HAP-1 (cell line): Measurements from ENCODE around the gene CEP112.

Source experiments
- DNase-seq, 2 experiments: peaks; one replicate each; pipeline ENCODE4 v3.0.0-alpha.2; 2016 to 2020; ENCODE audit warnings: low spot score in 2 of 2
- H3K27me3 ChIP-seq: fragments of 250-450 bp; sonication (Bioruptor Pico); 2 replicates; pipeline ENCODE4 v1.5.1; 2020; ENCODE audit warnings: low read depth, mild to moderate bottlenecking, moderate library complexity
- H3K36me3 ChIP-seq: fragments of 250-450 bp; sonication (Bioruptor Pico); replicated peaks from 2 replicates; pipeline ENCODE4 v1.5.1; 2020; ENCODE audit warnings: mild to moderate bottlenecking
- H3K4me1 ChIP-seq: fragments of 250-450 bp; sonication (Bioruptor Pico); 2 replicates; pipeline ENCODE4 v1.5.1; 2020; ENCODE audit warnings: mild to moderate bottlenecking
- H3K4me3 ChIP-seq: fragments of 250-450 bp; sonication (Bioruptor Pico); 2 replicates; pipeline ENCODE4 v1.5.1; 2020; ENCODE audit warnings: mild to moderate bottlenecking, moderate library complexity
- H3K9me3 ChIP-seq: fragments of 250-450 bp; sonication (Bioruptor Pico); 2 replicates; pipeline ENCODE4 v1.5.1; 2020; ENCODE audit warnings: mild to moderate bottlenecking, moderate library complexity
- in situ Hi-C: fragments of 300-500 bp; cut with MboI; formaldehyde crosslinking; loops from 3 replicates; pipeline ENCODE4 v1.14.3; 2020; ENCODE audit warnings: low sequenced_read_pairs, inconsistent platforms, mixed read lengths

The CEP112 gene

GRCh38 chr17:65931246-65932149, 260.4 kb downstream of the CEP112 start:
- Histone ChIP-seq H3K9me3 (no peaks in the 10 kb centered on the region), H3K27me3 (no peaks in the 10 kb centered on the region), H3K36me3 (no peaks in the 10 kb centered on the region), H3K4me1 (no peaks in the 10 kb centered on the region), H3K4me3 (no peak overlapping the region)
- in situ Hi-C loops, result no loop called here
- peak in 1 of 2 experiments; percentile 15 for DNase-seq

DNA sequence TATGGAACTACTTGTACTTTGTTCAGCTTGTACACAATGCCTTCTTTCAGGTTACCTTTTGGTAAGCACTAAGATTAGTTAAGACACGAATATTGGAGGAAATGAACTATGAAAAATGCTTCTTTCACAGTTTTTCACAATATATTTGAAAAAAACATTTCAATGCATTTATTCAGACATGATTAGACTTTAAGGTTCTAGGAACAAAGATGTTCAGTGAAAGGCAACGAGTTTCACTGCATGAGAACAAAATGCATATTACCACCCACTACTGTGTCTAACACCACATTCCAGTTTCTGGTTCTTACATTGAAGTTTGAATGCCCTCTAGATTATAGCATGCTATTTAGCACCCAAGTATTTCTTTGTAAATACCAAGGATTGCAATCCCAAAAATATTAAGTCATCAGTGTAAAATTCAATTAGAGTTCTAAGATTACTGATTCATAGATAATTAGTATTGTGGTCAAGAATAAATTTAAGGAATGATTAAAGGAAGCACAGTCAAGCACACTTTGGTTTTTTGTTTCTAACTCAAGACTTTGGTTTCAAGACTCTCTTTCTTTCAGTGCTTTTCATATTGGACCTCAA, 261.7 kb downstream of the CEP112 start:
- in situ Hi-C loops, result no loop called here
- Histone ChIP-seq H3K4me1 (no peaks in the 10 kb centered on the region), H3K4me3 (no peak overlapping the region), H3K9me3 (no peaks in the 10 kb centered on the region), H3K36me3 (no peaks in the 10 kb centered on the region), H3K27me3 (no peaks in the 10 kb centered on the region)
- no peak for DNase-seq

- Histone ChIP-seq H3K4me3 (no peak overlapping the region), H3K27me3 (no peaks in the 10 kb centered on the region), H3K4me1 (no peaks in the 10 kb centered on the region), H3K9me3 (no peaks in the 10 kb centered on the region), H3K36me3 (no peaks in the 10 kb centered on the region)
- in situ Hi-C loops, result no loop called here
- no peak for DNase-seq
Measured at GRCh38 chr17:65926599-65926998, 265.3 kb downstream of the CEP112 start.

- Histone ChIP-seq H3K9me3 (no peaks in the 10 kb centered on the region), H3K4me3 (no peak overlapping the region)
- DNase-seq, result no peak
Measured at GRCh38 chr17:65925606-65926307, 266.2 kb downstream of the CEP112 start.

DNA sequence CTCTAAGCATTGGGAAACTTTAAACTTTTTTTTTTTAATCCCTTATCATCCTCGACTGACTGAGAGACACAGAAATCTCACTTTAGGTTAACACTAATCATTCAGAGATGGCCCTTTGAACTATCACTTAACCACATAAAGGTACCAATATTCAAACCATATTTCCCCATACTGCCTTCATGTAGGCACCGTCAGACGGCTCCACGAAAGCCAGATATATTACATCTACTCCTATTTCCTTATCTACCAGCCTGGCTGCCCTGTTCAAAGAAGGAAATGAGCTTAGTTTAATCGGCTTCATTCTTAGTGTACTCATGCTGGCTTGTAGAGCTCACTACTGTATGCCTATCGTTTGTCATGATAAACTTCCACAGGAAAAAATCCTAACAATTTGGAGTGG, 270.9 kb downstream of the CEP112 start:
- no peaks in the 10 kb centered on the region for H3K9me3 ChIP-seq
- DNase-seq, result no peak
- H3K4me3 ChIP-seq, result no peak overlapping the region
- H3K36me3 ChIP-seq, result no peaks in the 10 kb centered on the region
- no peaks in the 10 kb centered on the region for H3K27me3 ChIP-seq
- in situ Hi-C loops, result no loop called here
- no peaks in the 10 kb centered on the region for H3K4me1 ChIP-seq

More at GRCh38 chr17:65925606-65926307, 266.2 kb downstream of the CEP112 start:
- no peaks in the 10 kb centered on the region for H3K27me3 ChIP-seq
- no peaks in the 10 kb centered on the region for H3K36me3 ChIP-seq
- H3K4me1 ChIP-seq, result no peaks in the 10 kb centered on the region
- in situ Hi-C loops, result no loop called here

GRCh38 chr17:65918916-65919315, 273.0 kb downstream of the CEP112 start:
- H3K9me3 ChIP-seq, result no peaks in the 10 kb centered on the region
- peak in 1 of 2 experiments; percentile 18 for DNase-seq
- in situ Hi-C loops, result no loop called here
- H3K36me3 ChIP-seq, result no peaks in the 10 kb centered on the region
- no peaks in the 10 kb centered on the region for H3K27me3 ChIP-seq
- no peaks in the 10 kb centered on the region for H3K4me1 ChIP-seq
- no peak overlapping the region for H3K4me3 ChIP-seq

DNA sequence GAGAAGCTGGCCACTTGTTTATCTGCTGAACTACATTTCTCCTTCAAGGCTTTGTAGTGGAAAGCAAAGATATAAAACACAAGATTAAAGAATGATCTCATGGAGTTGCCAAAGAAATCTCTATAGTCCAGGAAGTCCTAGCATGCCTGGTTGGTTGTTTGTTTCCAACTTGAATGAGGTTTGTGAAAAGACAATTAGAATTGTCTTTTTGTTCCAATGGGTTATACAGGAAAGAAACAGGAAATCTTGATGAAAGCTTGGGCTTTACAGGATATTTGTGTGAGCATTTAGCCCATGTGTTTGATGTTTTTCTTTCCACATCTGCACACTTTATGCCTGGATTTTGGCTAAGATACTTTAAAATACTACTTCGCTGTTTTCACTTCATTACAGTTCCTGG, 273.4 kb downstream of the CEP112 start:
- Histone ChIP-seq H3K4me3 (no peak overlapping the region), H3K27me3 (no peaks in the 10 kb centered on the region), H3K9me3 (no peaks in the 10 kb centered on the region), H3K4me1 (no peaks in the 10 kb centered on the region), H3K36me3 (no peaks in the 10 kb centered on the region)
- in situ Hi-C loops, result no loop called here
- no peak for DNase-seq

- in situ Hi-C loops, result no loop called here
- Histone ChIP-seq H3K9me3 (no peaks in the 10 kb centered on the region), H3K27me3 (no peaks in the 10 kb centered on the region), H3K36me3 (no peaks in the 10 kb centered on the region), H3K4me3 (no peak overlapping the region), H3K4me1 (no peaks in the 10 kb centered on the region)
- DNase-seq, result no peak
Measured at GRCh38 chr17:65917560-65917959, 274.4 kb downstream of the CEP112 start.

DNA sequence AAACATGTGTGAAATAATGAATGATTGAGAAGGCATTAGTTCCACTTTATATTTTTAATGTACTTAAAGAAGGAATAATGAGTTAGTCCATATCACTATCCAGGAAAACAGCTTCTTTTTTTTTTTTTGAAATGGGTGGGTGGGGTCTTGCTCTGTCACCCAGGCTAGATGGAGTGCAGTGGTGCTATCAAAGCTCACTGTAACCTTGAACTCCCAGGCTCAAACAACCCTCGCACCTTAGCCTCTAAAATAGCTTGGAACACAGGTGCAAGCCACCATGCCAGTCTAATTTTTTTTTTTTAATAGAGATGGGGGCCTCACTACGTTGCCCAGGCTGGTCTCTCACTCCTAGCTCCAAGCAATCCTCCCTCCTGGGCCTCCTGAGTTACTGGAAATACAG, 275.5 kb downstream of the CEP112 start:
- no peaks in the 10 kb centered on the region for H3K36me3 ChIP-seq
- DNase-seq, result no peak
- no peaks in the 10 kb centered on the region for H3K4me1 ChIP-seq
- no peaks in the 10 kb centered on the region for H3K27me3 ChIP-seq
- H3K9me3 ChIP-seq, result no peaks in the 10 kb centered on the region; the same call in 1 of the 2 replicates
- in situ Hi-C loops, result no loop called here
- no peak overlapping the region for H3K4me3 ChIP-seq

- H3K4me3 ChIP-seq, result no peak overlapping the region
- in situ Hi-C loops, result no loop called here
- no peaks in the 10 kb centered on the region for H3K27me3 ChIP-seq
- no peaks in the 10 kb centered on the region for H3K4me1 ChIP-seq
- DNase-seq, result no peak
- no peaks in the 10 kb centered on the region; the same call in 1 of the 2 replicates for H3K9me3 ChIP-seq
- no peaks in the 10 kb centered on the region for H3K36me3 ChIP-seq
Measured at GRCh38 chr17:65914784-65915342, 277.1 kb downstream of the CEP112 start.

GRCh38 chr17:65913326-65913850, 278.5 kb downstream of the CEP112 start:
- Histone ChIP-seq H3K27me3 (no peaks in the 10 kb centered on the region), H3K9me3 (no peaks in the 10 kb centered on the region; the same call in 1 of the 2 replicates), H3K4me3 (no peak overlapping the region), H3K4me1 (no peaks in the 10 kb centered on the region), H3K36me3 (no peaks in the 10 kb centered on the region)
- no peak for DNase-seq
- in situ Hi-C loops, result no loop called here

DNA sequence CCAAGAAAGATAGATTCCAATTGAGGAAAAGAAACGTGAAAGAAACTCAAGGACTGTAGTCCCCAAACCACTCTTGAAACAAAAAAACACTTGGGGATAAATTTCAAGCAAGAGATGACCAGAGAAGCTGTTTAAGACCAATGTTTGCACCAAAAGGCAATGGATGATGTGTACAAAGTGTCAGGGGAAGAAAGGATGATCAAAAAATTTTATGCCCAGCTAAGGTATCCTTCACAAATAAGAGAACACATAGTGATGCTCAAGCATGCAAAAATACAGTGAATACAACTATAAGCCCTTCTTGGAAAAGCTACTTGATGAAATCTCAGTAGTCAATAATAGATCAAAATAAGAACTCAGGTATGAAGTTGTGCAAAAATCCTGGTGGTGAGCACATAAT, 281.1 kb downstream of the CEP112 start:
- H3K4me3 ChIP-seq, result no peak overlapping the region
- in situ Hi-C loops, result no loop called here
- DNase-seq, result no peak
- H3K36me3 ChIP-seq, result no peaks in the 10 kb centered on the region
- no peaks in the 10 kb centered on the region for H3K4me1 ChIP-seq
- no peaks in the 10 kb centered on the region; the same call in 1 of the 2 replicates for H3K9me3 ChIP-seq
- no peaks in the 10 kb centered on the region for H3K27me3 ChIP-seq

- Histone ChIP-seq H3K9me3 (no peaks in the 10 kb centered on the region), H3K27me3 (no peaks in the 10 kb centered on the region), H3K4me1 (no peaks in the 10 kb centered on the region), H3K4me3 (no peak overlapping the region), H3K36me3 (no peaks in the 10 kb centered on the region)
- DNase-seq, result no peak
- in situ Hi-C loops, result no loop called here
Measured at GRCh38 chr17:65902831-65903522, 289.0 kb downstream of the CEP112 start.
